Measurements from ENCODE around the gene BCAR1. TPM values are rescaled to one million over a fixed set of nuclear protein-coding genes. Genes with fewer than 3 reads are reported as not detected.
"Not testable (repeated sequence)": the region's sequence is repeated elsewhere in the genome, so short reads cannot be mapped to it uniquely, and the experiment has no call there.

The BCAR1 gene
- total RNA-seq, 3 donors from 2014 or later, result 100 to 134 (median 116) TPM

DNA sequence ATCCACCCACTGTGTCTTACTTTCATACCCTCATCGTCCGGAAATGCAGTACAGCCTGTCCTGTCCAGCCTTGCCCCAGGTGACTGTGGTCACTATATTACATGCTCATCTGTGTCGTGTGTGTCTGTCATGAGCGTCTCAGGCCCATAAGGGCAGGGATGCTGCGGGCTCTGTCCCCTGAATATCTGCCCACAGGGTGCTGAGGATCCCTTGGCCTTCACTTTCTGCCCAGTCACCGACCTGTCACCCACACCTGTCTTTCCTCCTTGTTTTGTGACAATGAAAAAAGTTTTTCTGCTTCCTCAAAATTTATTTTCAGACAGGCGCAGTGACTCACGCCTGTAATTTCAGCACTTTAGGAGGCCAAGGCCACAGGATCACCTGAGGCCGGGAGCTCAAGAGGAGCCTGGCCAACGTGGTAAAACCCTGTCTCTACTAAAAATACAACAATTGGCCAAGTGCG is 34.0 kb downstream of the BCAR1 start:
- H3K36me3 ChIP-seq (ENCODE audit: low read depth), result no peaks in the 10 kb centered on the region

DNA sequence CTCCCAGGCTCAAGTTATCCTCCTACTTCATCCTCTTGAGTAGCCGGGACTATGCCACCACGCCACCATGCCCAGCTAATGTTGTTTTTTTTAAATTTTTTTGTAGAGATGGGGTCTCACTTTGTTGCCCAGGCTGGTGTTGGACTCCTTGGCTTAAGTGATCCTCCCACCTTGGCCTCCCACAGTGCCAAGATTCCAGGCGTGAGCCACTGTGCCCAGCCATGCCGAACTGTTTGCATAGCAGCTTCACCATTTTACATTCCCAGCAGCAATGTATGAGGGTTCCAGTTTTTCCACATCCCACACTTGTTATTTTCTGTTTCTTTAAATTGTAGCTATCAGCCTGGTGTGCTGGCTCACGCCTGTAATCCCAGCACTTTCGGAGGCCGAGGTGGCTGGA is 34.8 kb downstream of the BCAR1 start:
- no peaks in the 10 kb centered on the region for H3K4me1 ChIP-seq (ENCODE audit: low read depth)
- H3K36me3 ChIP-seq (ENCODE audit: low read depth), result no peaks in the 10 kb centered on the region
- TF ChIP-seq, protein P1, sequence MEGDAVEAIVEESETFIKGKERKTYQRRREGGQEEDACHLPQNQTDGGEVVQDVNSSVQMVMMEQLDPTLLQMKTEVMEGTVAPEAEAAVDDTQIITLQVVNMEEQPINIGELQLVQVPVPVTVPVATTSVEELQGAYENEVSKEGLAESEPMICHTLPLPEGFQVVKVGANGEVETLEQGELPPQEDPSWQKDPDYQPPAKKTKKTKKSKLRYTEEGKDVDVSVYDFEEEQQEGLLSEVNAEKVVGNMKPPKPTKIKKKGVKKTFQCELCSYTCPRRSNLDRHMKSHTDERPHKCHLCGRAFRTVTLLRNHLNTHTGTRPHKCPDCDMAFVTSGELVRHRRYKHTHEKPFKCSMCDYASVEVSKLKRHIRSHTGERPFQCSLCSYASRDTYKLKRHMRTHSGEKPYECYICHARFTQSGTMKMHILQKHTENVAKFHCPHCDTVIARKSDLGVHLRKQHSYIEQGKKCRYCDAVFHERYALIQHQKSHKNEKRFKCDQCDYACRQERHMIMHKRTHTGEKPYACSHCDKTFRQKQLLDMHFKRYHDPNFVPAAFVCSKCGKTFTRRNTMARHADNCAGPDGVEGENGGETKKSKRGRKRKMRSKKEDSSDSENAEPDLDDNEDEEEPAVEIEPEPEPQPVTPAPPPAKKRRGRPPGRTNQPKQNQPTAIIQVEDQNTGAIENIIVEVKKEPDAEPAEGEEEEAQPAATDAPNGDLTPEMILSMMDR (IDR thresholded peaks at IDR 0.05), result no peak
- H3K4me3 ChIP-seq, result no peak overlapping the region
- no peak for DNase-seq
- no peaks in the 10 kb centered on the region for H3K9me3 ChIP-seq
- no peak for ATAC-seq
- intact Hi-C loops (cut with DNase I, micrococcal nuclease), result no loop called here

More for the DNA sequence above, 34.0 kb downstream of the BCAR1 start:
- ATAC-seq, result no peak
- intact Hi-C loops (cut with DNase I, micrococcal nuclease), result no loop called here
- Histone ChIP-seq H3K4me3 (no peak overlapping the region), H3K4me1 (ENCODE audit: low read depth) (no peaks in the 10 kb centered on the region), H3K9me3 (no peaks in the 10 kb centered on the region)
- TF ChIP-seq, protein P1 (IDR thresholded peaks at IDR 0.05), result no peak
- DNase-seq, result no peak

DNA sequence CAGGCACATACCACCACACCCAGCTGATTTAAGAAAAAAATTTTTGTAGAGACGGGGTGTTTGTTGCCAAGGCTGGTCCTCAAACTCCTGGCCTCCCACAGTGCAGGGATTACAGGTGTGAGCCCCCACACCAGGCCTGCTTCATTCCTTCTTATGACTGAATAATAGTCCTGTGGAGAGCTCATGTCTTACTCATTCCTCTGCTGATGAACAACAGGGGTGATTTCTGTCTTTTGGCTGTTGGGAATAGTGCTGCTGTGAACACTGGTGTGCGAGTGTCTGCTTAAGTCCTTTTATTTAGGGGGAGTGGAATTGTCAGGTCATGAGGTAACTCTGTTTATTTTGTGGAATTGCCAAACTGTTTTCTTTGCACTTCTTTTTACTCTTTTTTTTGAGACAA is 35.3 kb downstream of the BCAR1 start:
- TF ChIP-seq, protein P1 (IDR thresholded peaks at IDR 0.05), result no peak
- intact Hi-C loops (cut with DNase I, micrococcal nuclease), result no loop called here
- H3K9me3 ChIP-seq, result no peaks in the 10 kb centered on the region

DNA sequence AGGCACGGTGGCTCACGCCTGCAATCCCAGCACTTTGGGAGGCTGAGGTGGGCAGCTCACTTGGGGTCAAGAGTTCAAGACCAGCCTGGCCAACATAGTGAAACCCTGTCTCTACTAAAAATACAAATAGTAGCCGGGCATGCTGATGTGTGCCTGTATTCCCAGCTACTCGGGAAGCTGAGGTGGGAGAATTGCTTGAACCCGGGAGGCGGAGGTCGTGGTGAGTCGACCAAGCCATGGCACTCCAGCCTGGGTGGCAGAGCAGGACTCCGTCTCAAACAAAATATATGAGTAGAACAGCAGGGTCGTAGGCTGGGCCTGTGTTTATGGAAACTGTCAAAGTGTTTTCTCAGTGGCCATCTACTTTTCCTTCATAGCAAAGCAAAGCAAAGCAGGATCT is 40.1 kb downstream of the BCAR1 start:
- ATAC-seq; H3K9me3 ChIP-seq; H3K36me3 ChIP-seq (ENCODE audit: low read depth); H3K4me3 ChIP-seq; H3K4me1 ChIP-seq (ENCODE audit: low read depth); DNase-seq; intact Hi-C loops (cut with DNase I, micrococcal nuclease): not testable (repeated sequence)

More for the DNA sequence above, 35.3 kb downstream of the BCAR1 start:
- ATAC-seq (no peak), DNase-seq (no peak)
- Histone ChIP-seq H3K36me3 (ENCODE audit: low read depth) (no peaks in the 10 kb centered on the region), H3K4me3 (no peak overlapping the region), H3K4me1 (ENCODE audit: low read depth) (no peaks in the 10 kb centered on the region)

DNA sequence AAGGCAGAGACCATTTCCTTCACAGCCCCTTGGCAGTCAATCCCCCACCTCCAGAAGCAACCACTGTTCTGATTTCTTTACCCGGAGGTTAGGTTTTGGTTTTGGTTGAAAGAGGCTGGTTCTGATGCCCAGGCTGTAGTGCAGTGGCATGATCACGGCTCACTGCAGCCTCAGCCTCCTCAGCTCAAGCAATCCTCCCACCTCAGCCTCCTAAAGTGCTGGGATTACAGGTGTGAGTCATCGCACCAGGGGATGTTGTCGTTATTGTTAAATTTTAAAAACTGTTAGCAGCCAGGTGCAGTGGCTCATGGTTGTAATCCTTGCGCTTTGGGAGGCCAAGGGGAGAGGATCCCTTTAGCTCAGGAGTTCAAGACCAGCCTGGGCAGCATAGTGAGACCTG is 41.5 kb downstream of the BCAR1 start:
- Histone ChIP-seq H3K4me3 (no peak overlapping the region), H3K36me3 (ENCODE audit: low read depth) (no peaks in the 10 kb centered on the region), H3K4me1 (ENCODE audit: low read depth) (no peaks in the 10 kb centered on the region), H3K9me3 (no peaks in the 10 kb centered on the region)
- no peak for DNase-seq
- no peak for ATAC-seq
- TF ChIP-seq, protein P1 (IDR thresholded peaks at IDR 0.05), result no peak
- intact Hi-C loops (cut with DNase I, micrococcal nuclease), result no loop called here

DNA sequence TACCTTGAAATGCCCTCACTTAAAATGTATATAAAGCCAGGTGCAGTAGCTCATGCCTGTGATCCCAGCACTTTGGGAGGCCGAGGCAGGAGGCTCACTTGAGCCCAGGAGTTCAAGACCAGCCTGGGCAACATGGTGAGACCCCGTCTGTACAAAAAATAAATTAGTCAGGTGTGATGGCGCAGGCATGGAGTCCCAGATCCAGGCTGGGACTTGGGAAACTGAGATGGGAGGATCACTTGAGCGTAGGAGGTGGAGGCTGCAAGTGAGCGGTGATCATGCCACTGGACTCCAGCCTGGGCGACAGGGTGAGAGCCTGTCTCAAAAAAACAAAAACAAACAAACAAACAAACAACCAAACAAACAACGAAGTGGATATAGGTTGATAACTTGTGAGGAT is 41.9 kb downstream of the BCAR1 start:
- H3K4me3 ChIP-seq; DNase-seq; H3K4me1 ChIP-seq (ENCODE audit: low read depth); ATAC-seq; H3K36me3 ChIP-seq (ENCODE audit: low read depth); intact Hi-C loops (cut with DNase I, micrococcal nuclease); H3K9me3 ChIP-seq: not testable (repeated sequence)

DNA sequence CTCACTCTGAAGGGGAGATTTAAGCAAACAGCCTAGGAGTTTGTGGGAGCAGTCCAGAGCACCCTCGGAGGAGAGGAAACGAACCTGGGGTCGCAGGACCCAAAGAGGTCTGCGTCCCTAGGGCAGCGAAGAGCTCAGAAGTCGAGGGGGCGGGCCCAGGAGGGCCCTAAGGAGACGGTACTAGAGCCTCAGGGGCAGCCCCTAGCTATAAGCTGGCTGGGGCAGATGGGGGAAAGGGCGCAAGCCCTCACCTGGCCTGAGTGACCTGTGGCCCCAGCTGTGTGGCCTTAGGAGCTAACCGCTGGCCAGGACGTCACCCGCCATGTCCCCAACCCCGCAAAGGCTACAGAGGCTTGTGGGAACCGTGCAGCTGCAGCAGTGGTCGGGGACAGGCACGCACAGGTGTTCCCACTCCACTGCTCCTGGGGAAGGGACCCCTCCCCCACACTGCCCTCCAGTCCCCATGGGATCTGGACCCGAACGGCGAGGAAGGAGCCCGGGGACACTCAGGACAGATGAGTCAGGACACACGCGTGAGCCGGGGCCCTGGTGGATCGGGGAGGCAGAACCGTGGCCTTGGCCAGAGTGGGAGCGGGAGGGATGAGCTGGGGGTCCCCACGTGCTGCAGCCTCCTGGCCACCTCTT is 42.4 kb downstream of the BCAR1 start:
- no peak for ATAC-seq
- intact Hi-C loops (cut with DNase I, micrococcal nuclease), result no loop called here

More for the DNA sequence above, 42.4 kb downstream of the BCAR1 start:
- DNase-seq, result no peak
- Histone ChIP-seq H3K4me3 (no peak overlapping the region), H3K4me1 (ENCODE audit: low read depth) (no peaks in the 10 kb centered on the region), H3K36me3 (ENCODE audit: low read depth) (no peaks in the 10 kb centered on the region), H3K9me3 (no peaks in the 10 kb centered on the region)
- TF ChIP-seq, protein P1 (IDR thresholded peaks at IDR 0.05), result no peak
